NCI-H1694 treated with DMSO at 0.1 percent for 48 hours (cell line): ENCODE measurements around the gene L2HGDH.

Source experiments
- DNase-seq: peaks from one replicate; lab custom pipeline; 2025; lab: John Stamatoyannopoulos, UW

L2HGDH gene

DNA sequence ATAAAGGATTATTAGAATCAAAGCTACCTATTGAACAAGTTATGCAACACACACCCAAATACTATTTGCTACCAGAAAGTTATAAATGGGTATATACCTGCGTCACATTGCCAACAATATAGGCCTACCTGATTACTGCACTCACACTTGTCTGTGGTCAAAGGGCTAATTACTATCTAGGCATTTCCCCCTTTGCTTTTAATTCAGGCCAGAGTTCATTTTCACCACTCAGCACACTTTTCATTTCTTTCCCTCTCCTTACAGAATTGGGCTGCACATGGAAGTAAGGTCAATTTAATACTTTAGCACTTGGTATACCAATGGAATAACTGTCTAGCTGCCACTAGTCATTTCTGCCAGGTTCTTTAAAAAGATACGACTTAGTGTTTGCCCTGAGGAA is 82.3 kb downstream of the L2HGDH start:
- DNase-seq: no peak

DNA sequence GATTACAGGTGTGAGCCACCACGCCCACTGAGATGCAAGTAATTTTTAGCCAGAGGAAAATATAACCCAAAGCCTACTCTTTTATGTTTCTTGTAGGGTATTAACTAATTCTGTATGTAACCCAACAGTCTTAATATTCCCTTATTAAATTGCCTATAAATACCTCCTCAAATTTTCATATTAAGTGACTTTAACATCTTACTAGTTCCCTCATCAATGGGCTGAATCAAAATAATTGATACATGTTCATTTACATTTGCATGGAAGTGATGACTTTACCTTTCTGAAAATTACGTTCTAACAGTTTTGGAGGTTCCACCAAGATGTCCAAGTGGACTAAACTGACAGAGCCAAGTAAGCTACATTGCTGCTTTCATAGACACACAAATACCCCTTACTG is 83.7 kb downstream of the L2HGDH start:
- DNase-seq: no peak

DNA sequence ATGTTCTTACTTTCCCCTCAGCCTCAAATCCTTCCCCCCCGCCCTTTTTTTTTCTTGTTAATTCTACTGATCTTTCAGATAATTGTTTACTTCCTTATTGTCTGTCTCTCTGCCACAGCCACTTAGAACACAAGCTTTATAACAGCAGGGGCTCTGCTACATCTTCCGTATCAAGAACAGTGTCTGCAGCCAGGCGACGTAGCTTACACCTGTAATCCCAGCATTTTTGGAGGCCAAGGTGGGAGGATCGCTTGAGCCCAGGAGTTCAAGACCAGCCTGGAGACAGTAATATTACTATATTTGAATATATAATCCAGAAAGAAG is 86.1 kb downstream of the L2HGDH start:
- DNase-seq: no peak

GRCh38 chr14:50225067-50225973 is 86.7 kb downstream of the L2HGDH start:
- no peak for DNase-seq

GRCh38 chr14:50222055-50222613 is 89.9 kb downstream of the L2HGDH start:
- no peak for DNase-seq

DNA sequence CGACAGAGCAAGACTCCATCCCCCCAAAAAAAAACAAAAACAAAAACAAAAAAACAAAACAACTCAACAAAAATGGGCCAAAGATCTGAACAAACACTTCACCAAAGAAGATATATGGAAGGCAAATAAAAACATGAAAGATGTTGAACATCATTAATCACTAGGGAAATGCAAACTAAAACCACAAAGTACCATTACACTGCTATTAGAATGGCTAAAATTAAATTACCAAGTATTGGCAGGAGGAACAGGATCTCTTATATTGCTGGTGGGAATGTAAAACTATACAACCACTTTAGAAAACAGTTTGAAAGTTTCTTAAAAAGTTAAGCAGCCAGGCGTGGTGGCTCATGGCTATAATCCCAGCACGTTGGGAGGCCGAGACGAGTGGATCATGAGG is 93.5 kb downstream of the L2HGDH start:
- DNase-seq: no peak

DNA sequence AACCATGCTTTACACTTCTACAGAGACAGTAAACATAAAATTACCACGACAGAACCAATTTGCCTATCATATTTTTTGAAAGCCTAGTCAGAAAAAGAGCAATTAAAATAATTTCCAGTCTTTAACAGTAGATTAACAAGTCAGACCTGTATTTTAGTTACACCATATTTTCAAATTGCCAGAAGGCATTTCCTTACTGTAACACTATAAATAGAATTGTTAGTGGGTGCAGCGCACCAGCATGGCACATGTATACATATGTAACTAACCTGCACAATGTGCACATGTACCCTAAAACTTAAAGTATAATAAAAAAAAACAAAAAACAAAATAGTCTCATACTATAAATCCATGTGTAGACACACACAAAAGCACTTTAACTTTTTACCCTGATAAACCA is 96.6 kb downstream of the L2HGDH start:
- DNase-seq: no peak

- no peak for DNase-seq
Observed at GRCh38 chr14:50213795-50214194, 98.2 kb downstream of the L2HGDH start.

DNA sequence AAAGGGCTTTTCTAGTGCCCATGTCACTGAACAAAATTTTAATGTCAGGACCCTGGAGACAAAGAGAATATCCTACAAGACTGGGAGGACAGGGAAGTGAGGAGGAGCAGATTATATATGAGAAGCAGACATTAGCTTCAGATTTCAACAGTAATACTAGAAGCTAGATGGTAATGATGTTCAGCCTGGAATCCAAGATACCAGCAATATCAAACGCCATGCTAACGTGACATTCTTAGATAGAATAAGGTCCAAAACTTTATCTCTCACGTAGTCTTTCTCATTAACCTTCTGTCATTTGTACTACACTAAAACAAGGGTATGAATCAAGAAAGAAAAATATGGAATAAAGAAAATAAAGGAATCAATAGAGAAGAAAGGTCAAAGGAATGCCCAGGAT is 99.3 kb downstream of the L2HGDH start:
- no peak for DNase-seq

DNA sequence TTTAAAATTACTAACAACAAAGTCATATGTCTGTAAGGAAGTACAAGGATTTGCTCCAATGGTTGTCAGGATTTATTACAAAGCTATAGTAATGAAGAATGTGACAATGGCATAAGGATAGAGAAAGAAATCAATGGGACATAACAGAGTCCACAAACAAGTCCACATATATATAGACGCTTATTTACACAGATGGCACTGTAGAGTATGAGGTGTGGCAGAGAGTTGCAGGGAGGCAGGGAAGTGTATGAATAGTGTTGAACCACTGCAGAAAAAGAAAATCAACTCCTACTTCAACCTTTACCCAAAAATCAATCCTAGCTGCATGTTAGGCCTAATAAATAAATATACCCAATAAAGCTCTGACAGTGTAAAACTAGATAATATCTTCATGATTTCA is 102.0 kb downstream of the L2HGDH start:
- no peak for DNase-seq

- no peak for DNase-seq
Observed at GRCh38 chr14:50198499-50198898, 113.5 kb downstream of the L2HGDH start.

- no peak for DNase-seq
Observed at GRCh38 chr14:50191499-50191898, 120.5 kb downstream of the L2HGDH start.
